Stimulated activated CD8-positive, alpha-beta memory T cell treated with anti-CD3 and anti-CD28 coated beads, Interleukin-7, amount 100 ng/mL, for 1 hour (primary cell): ENCODE data around the gene ZFP36.
A peak's percentile ranks its signal among the peaks of the same experiment; 100 is the strongest.

Source experiments
- DNase-seq, 2 donors: peaks; one replicate each; pipeline ENCODE4 v3.0.0-alpha.2; 2020; ENCODE audit warnings: low read depth in 2 of 2

The ZFP36 gene

GRCh38 chr19:39419003-39419402 lies 12.4 kb downstream of the ZFP36 start:
- DNase-seq = no peak

GRCh38 chr19:39420769-39421168 lies 14.1 kb downstream of the ZFP36 start:
- DNase-seq = no peak

- DNase-seq = no peak
Measured at GRCh38 chr19:39422020-39422419, 15.4 kb downstream of the ZFP36 start.

- DNase-seq = no peak
Measured at GRCh38 chr19:39423258-39424086, 16.8 kb downstream of the ZFP36 start.

- DNase-seq = no peak
Measured at GRCh38 chr19:39424934-39425333, 18.3 kb downstream of the ZFP36 start.

GRCh38 chr19:39425744-39426143 lies 19.1 kb downstream of the ZFP36 start:
- DNase-seq = no peak

GRCh38 chr19:39426170-39426569 lies 19.5 kb downstream of the ZFP36 start:
- no peak for DNase-seq

GRCh38 chr19:39427707-39428106 lies 21.1 kb downstream of the ZFP36 start:
- DNase-seq = no peak

GRCh38 chr19:39428283-39429112 lies 21.9 kb downstream of the ZFP36 start:
- DNase-seq = no peak

- no peak for DNase-seq
Measured at GRCh38 chr19:39430675-39431593, 24.3 kb downstream of the ZFP36 start.

GRCh38 chr19:39432677-39433025 lies 26.0 kb downstream of the ZFP36 start:
- no peak for DNase-seq

- DNase-seq = no peak
Measured at GRCh38 chr19:39433480-39434079, 26.9 kb downstream of the ZFP36 start.

- DNase-seq = no peak
Measured at GRCh38 chr19:39434123-39435076, 27.8 kb downstream of the ZFP36 start.

GRCh38 chr19:39435499-39436349 lies 29.1 kb downstream of the ZFP36 start, which contains the start of gene RPS16:
RPS16 (minus strand) TSS chr19:39435949; CDS start chr19:39435895, 54 bp downstream.
- peak; percentile 99 for DNase-seq

GRCh38 chr19:39436350-39436716 lies 29.7 kb downstream of the ZFP36 start:
- DNase-seq = no peak

- DNase-seq = no peak
Measured at GRCh38 chr19:39438270-39438934, 31.8 kb downstream of the ZFP36 start.

- no peak for DNase-seq
Measured at GRCh38 chr19:39444598-39445195, 38.0 kb downstream of the ZFP36 start.
